NCI-H1417 (cell line): ENCODE results near the gene ASXL2.
A peak's percentile ranks its signal among the peaks of the same experiment; 100 is the strongest.

Experiments
- DNase-seq, 3 experiments: peaks; one replicate each; lab custom pipeline; 2025; lab: John Stamatoyannopoulos, UW

ASXL2 gene

GRCh38 chr2:25690058-25690457, 188.2 kb downstream of the ASXL2 start:
- no peak for DNase-seq

GRCh38 chr2:25688236-25688635, 190.1 kb downstream of the ASXL2 start:
- peak in 1 of 3 experiments; percentile 50 for DNase-seq

GRCh38 chr2:25685741-25686140, 192.5 kb downstream of the ASXL2 start:
- peak in 1 of 3 experiments; percentile 25 for DNase-seq

- peak in 2 of 3 experiments; percentile 23 to 65 for DNase-seq
Measured at GRCh38 chr2:25684577-25685473, 193.5 kb downstream of the ASXL2 start.
